Right renal pelvis (tissue), 4 donors: ENCODE data around the gene PTRH2. TPM values are rescaled to one million over a fixed set of nuclear protein-coding genes. Genes with fewer than 3 reads are reported as not detected.

Source experiments
- DNase-seq, 4 donors: peaks; one replicate each; pipeline ENCODE4 v3.0.0-alpha.2; 2013; ENCODE audit warnings: low read depth in 4 of 4, low spot score in 3 of 4, missing footprints in 1 of 4
- polyA plus RNA-seq, 4 donors: library from polyadenylated mRNA; unstranded; fragments of 120-200 nt; gene quantifications; one replicate each; pipeline ENCODE4 v1.2.1, GENCODE V29; 2013; ENCODE audit not compliant: insufficient read length in 4 of 4

PTRH2 gene
- polyA plus RNA-seq, 4 donors, result 23.8 to 26.5 (median 25.6) TPM

GRCh38 chr17:59723041-59723440, 15.8 kb upstream of the PTRH2 start:
- DNase-seq, result no peak

- no peak for DNase-seq
Observed at GRCh38 chr17:59722623-59723022, 15.4 kb upstream of the PTRH2 start.

- DNase-seq, result no peak
Observed at GRCh38 chr17:59719526-59719925, 12.3 kb upstream of the PTRH2 start.

- no peak for DNase-seq
Observed at GRCh38 chr17:59716427-59716826, 9.2 kb upstream of the PTRH2 start.

- DNase-seq, result no peak
Observed at GRCh38 chr17:59714255-59714654, 7.0 kb upstream of the PTRH2 start.

- DNase-seq, result no peak
Observed at GRCh38 chr17:59712862-59713261, 5.6 kb upstream of the PTRH2 start.

GRCh38 chr17:59711936-59712335, 4.7 kb upstream of the PTRH2 start:
- DNase-seq, result no peak

GRCh38 chr17:59707971-59708430, 771 bp upstream of the PTRH2 start:
- no peak for DNase-seq

- no peak for DNase-seq
Observed at GRCh38 chr17:59702304-59702703, 4.9 kb downstream of the PTRH2 start.

GRCh38 chr17:59699786-59700185, 7.4 kb downstream of the PTRH2 start:
- no peak for DNase-seq

- DNase-seq, result no peak
Observed at GRCh38 chr17:59699218-59699617, 8.0 kb downstream of the PTRH2 start.

GRCh38 chr17:59698143-59698542, 9.1 kb downstream of the PTRH2 start:
- DNase-seq, result no peak

GRCh38 chr17:59696682-59697277, 10.4 kb downstream of the PTRH2 start:
- DNase-seq, result no peak

- DNase-seq, result no peak
Observed at GRCh38 chr17:59695945-59696681, 11.1 kb downstream of the PTRH2 start.

- DNase-seq, result no peak
Observed at GRCh38 chr17:59694344-59694743, 12.9 kb downstream of the PTRH2 start.

- DNase-seq, result no peak
Observed at GRCh38 chr17:59693582-59693981, 13.6 kb downstream of the PTRH2 start.

GRCh38 chr17:59688496-59688895, 18.7 kb downstream of the PTRH2 start:
- no peak for DNase-seq

- DNase-seq, result no peak
Observed at GRCh38 chr17:59688008-59688407, 19.2 kb downstream of the PTRH2 start.

- no peak for DNase-seq
Observed at GRCh38 chr17:59684967-59685366, 22.3 kb downstream of the PTRH2 start.

- DNase-seq, result no peak
Observed at GRCh38 chr17:59683283-59683682, 23.9 kb downstream of the PTRH2 start.

GRCh38 chr17:59680314-59680713, 26.9 kb downstream of the PTRH2 start:
- no peak for DNase-seq

- DNase-seq, result no peak
Observed at GRCh38 chr17:59678918-59679317, 28.3 kb downstream of the PTRH2 start.
